Stimulated activated CD4-positive, alpha-beta T cell treated with anti-CD3 and anti-CD28 coated beads, Interleukin-1b, Interleukin-23, amount 100 ng/mL, for 4 hours (primary cell): ENCODE results near the gene FRMD4B.

Experiments used
- DNase-seq, 2 donors: peaks; one replicate each; pipeline ENCODE4 v3.0.0-alpha.2; 2020; ENCODE audit warnings: low read depth in 2 of 2

The FRMD4B gene

DNA sequence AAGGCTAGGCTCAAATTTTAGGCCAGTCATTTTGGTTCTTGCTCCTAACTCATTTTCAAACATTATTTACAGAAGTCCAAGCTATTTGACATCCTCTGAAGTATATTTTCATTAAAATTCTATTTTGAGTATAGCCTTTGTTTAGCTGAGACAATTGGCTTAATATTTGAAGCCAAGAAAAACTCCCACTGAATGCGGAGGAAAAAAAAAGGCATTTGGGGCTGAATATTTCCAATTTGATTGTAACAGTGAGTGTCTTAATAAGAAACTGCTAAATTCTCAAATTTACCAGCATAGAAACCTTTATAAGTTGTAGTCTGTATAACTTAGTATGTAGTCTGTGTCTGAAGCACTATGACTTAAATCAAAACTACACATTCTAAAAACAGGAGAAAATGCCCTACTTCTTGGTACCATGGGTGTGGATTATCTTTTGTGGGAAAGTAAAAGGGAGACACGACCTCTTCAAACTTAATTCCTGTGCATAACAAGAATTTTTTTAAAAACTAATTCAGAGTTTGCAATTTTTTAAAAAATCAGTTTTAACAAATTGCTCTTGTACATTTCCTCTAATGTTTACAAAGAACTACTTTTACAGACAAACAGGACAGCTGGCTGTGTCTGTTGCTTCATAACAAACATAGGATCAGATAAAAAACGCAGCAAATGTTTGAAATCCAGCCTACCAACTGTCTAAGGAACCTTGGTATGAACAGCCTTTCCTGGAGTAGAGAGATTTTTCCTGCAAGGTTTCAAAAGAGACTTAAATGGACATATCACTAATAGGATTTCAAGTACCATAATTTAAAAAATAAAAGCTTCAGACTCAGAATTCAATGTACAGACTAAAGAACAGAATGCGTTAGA lies 210.8 kb downstream of the FRMD4B start:
- no peak for DNase-seq

GRCh38 chr3:69174445-69174844 lies 211.4 kb downstream of the FRMD4B start:
- DNase-seq: no peak

GRCh38 chr3:69172058-69172457 lies 213.8 kb downstream of the FRMD4B start:
- DNase-seq: no peak

DNA sequence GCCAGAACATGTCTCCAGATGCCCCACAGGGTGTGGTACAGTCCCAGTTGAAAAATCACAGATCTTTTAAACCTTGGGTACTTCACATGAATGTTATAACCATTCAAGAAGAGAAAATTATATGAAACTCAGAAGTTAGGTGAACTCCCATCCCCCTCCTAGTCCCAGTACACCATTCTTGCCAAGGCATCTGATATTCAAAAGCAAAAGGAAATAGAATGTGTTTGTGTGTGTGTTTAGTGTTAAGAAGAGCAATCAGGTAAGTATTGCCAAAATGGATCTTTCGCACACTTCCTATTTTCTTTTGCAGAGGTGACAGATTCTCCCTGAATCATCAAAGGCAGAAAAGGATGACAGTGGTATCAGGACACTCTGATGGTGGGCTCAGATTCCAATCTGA lies 219.4 kb downstream of the FRMD4B start:
- DNase-seq: no peak

DNA sequence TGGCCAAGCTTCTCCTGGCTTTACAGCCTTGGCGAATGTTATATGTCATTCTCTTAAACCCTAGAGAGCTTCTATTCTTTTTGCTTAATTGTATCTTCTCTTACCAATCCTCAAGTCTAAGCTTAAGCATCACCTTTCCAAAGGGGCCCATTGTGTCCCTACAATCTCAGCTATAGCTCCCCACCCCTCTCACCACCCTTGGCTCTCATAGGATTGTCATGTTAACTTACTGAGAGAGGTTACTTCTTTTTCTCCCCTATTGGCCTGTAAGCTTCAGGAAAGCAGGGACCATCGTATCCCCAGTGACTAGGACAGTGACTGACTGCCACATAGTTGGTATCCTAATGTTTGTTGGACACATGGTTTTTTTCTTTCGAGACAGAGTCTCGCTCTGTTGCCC lies 220.1 kb downstream of the FRMD4B start:
- no peak for DNase-seq

GRCh38 chr3:69164296-69164695 lies 221.6 kb downstream of the FRMD4B start:
- no peak for DNase-seq

DNA sequence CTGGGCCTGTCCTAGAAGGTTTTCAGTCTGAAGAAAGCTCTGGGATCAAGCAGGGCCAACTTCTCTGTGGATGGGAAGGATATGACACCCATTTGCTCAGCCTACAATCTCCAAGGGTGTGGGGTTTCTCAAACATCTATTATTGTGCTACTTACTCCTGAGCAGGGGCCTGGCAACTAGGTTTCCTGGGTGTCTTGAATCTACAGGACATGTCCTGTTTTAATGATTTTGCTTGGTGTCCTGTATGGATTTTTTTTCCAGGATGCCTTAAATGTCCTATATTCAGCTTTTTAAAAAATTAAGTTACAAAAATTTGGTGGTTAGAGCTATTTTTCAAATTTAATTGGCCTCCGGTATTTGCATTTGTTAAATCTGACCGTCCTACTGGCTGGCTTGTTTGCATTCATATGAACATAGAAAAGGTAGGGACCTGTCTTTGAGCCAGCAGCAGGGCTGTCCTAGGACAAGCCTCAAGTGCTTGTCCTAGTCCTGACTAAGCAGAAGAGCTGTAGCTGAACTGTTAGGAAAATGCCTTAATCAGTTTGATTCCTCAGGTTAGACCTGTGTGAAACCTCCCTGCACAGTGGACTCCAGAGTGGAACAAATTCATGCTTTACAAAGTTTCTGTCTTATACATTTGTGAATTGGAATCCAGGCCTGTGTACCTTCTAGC lies 223.4 kb downstream of the FRMD4B start:
- DNase-seq: no peak

- peak in 1 of 2 donors; percentile 34 for DNase-seq
Measured at GRCh38 chr3:69161587-69162307, 224.1 kb downstream of the FRMD4B start.

- no peak for DNase-seq
Measured at GRCh38 chr3:69160525-69160924, 225.4 kb downstream of the FRMD4B start.

DNA sequence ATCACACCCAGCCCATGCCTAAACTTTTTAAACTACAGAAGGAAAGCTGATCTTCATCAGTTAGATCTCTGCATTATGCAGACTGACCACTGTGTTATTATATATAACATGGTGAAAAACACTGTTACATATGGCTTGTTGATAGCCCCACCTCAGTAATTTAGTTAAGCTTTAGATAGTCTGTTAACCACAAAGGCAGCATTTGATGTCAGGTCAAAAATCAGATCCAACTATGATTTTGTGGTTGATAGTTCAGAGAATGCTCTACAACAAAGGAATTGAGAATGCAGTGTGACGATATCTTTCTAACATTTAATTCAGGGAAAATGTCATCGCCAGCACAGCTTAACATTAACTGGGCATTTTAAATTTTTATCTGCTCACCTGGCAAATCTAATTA lies 225.8 kb downstream of the FRMD4B start:
- no peak for DNase-seq

- DNase-seq: no peak
Measured at GRCh38 chr3:69149586-69149985, 236.3 kb downstream of the FRMD4B start.

- DNase-seq: no peak
Measured at GRCh38 chr3:69145688-69146087, 240.2 kb downstream of the FRMD4B start.

DNA sequence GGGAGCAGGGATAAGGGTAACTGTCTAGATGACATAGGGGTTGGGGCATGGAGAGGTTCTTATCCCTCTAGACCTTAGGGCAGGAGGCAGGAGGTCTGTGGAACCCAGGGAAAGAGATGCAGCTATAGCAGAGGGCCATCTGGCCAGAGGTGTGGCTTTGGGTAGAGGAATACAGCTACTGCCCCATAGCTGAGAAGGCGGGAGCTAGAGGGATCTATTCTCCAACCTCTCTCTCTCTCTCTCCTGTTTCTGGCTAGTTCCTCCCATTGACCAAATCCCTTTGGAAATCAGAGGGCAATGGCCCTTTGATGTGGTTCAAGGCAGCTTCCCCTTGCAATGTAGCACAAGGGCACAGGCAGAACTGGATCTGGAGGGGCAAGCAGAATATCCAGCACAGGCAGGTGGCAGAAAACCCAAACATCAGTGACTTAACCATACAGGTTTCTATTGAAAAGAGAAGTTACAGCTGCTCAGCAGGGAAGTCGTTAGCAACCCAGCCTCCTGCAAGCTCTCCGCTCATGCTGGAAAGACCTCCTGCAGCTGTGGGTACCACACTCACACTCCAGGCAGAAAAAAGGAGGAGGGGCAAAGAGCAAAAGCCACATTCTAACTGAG lies 241.2 kb downstream of the FRMD4B start:
- no peak for DNase-seq

DNA sequence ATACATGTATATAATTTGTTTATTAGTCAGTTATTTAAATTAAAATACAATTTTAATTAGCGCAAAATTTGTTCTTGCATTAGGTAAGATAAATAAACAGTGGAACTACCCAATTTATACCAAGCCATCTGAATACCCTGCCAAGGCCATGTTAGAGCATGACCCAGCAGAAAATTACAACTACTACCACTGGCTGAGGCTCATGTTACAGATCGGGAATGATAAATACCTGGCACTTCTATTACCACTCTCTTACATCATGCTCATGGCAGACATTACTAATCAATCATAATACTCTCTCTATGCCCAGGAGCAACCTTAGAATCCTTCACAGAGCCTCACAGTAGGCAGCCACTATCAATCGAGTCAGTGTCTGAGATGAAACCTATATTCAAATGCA lies 242.3 kb downstream of the FRMD4B start:
- DNase-seq: no peak

DNA sequence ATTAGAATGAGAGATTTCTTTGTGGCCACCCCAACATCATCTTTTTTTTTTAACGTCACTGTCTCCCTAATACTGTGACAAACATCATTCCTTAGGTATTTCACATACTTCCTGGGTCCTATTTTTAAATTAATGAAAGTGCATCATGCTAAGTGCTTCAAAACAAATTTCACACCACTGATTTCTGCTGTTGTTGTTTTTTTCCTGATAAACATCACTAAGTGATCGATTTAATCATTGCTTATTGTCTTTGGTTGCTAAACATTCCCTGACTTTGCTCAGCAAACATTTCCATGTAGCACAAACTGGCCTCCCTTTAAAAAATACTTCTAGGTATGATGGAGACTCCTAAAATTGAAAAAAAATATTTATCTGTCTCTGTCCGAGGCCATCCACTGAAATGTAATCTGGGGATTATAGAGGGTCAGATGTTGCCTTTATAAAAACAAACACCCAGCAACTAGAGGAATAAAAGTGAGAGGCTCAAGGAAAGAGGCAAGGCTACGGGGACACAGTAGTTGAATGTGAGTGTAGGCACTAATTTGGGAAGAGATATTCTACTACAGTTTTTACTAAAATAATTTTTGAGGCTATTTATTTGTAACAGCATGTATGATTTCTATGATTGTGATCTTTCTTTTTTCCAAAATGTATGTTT lies 243.0 kb downstream of the FRMD4B start:
- DNase-seq: no peak

DNA sequence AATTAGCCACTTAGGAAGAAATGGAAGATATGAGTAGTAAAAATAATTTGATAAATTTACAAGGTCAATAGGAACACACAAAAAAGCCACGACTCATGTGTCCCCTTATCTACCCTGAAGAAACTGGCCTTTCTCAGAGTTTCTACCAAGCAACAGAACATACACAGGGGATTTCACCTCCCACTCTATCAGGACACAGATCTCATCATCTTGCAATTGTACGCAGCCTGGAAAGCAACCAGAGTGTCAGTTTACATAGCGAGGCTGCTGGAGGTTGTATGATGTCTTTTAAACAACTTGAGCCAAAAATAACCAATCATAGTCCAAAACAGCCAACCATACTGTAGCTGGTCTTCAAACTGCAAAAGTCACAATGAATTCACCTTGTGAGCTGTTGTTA lies 243.8 kb downstream of the FRMD4B start:
- DNase-seq: no peak

DNA sequence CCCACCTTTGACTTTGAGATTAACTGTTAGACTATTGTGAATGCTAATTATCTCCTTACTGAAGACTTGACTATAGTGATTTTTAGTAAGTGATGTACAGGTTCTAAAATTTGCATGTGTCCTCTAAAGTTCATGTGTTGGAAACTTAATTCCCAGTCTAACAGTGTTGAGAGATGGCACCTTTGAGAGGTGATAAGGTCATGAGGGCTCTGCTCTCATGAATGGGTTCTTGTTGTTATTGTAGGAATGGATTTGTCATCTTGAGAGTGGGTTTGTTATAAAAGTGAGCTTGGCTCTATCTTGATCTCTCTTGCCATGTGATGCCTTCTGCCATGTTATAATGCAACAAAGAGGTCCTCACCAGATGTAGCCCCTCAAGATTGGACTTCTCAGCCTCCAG lies 244.6 kb downstream of the FRMD4B start:
- DNase-seq: no peak

DNA sequence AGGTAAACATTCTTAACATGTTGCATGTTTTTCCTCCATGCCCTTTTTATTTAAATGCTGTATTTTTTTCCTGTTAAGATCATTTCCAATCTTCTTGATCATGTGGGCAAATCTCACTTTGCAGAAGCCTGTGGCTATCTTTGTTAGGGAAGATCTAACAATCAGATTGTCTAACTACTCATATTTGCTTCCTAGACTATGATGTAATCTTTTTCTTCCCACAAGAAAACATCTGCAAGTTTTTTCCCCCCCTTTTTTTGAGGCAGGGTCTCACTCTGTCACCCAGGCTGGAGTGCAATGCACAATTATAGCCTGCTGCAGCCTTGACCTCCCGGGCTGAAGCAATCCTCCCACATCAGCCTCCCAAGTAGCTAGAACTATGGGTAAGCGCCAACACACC lies 248.5 kb downstream of the FRMD4B start:
- no peak for DNase-seq

GRCh38 chr3:69137005-69137404 lies 248.9 kb downstream of the FRMD4B start:
- DNase-seq: no peak

GRCh38 chr3:69130689-69131088 lies 255.2 kb downstream of the FRMD4B start:
- DNase-seq: no peak

DNA sequence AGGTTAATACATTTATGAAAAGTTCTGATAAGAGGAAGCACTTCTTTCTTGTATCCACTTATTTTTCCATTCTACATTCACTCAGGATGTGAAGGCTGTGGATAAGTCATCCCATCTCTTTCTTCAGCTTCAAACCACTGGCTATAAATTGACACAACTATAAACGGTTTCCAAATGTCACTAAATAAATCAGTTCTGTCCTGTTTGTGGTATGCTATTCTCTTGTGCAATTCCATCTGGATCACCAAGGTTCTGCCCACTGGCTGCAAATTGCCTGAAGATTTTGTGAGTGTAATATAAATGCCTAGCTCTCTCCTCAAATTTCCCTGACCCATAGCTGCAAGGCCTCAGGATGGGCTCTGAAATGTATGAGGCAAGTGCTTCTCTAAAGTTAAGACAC lies 256.4 kb downstream of the FRMD4B start:
- DNase-seq: no peak

GRCh38 chr3:69128509-69128908 lies 257.4 kb downstream of the FRMD4B start:
- DNase-seq: no peak
